ENCODE results near the gene GARS1. TPM values are rescaled to one million over a fixed set of nuclear protein-coding genes. Genes with fewer than 3 reads are reported as not detected.

GARS1 gene
- total and polyA plus RNA-seq, 9 of the 15 experiments (the other 6 are each of a cell fraction or from before 2014, with no cell fraction given): 142 to 769 (median 272) TPM

DNA sequence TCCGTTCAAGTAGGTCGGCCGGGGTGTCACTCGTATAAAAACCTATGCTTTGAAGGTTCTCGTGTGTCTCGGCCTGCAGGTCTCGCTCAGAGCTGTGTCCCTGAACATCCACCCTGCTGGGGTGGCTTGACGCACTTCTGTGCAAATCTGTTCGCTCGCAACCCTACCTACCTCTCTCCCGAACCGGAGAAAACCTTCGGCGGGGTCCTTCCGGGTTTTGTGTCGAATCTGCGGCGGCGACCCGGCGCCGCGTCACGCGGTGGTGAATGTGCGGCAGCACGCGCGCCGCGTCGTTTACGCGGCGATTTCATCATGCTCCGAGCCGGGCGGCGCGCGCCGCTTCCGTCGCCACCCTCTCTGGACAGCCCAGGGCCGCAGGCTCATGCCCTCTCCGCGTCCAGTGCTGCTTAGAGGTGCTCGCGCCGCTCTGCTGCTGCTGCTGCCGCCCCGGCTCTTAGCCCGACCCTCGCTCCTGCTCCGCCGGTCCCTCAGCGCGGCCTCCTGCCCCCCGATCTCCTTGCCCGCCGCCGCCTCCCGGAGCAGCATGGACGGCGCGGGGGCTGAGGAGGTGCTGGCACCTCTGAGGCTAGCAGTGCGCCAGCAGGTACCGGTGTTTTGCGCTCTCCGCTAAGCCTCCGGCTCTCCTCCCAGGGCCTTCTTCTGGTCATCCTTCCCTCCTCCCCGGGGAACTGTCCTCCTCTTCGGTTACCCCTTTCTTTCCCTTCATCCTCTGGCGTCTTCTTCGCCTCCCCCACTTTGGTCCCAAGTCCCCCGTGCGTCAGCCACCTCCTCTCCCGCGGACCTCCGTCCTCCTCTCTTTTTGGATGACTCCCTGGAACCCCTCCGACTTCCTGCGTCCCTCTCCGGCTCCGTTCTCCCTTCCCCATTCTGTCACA lies at the start of gene GARS1 (continued):
- TF ChIP-seq, protein P1, sequence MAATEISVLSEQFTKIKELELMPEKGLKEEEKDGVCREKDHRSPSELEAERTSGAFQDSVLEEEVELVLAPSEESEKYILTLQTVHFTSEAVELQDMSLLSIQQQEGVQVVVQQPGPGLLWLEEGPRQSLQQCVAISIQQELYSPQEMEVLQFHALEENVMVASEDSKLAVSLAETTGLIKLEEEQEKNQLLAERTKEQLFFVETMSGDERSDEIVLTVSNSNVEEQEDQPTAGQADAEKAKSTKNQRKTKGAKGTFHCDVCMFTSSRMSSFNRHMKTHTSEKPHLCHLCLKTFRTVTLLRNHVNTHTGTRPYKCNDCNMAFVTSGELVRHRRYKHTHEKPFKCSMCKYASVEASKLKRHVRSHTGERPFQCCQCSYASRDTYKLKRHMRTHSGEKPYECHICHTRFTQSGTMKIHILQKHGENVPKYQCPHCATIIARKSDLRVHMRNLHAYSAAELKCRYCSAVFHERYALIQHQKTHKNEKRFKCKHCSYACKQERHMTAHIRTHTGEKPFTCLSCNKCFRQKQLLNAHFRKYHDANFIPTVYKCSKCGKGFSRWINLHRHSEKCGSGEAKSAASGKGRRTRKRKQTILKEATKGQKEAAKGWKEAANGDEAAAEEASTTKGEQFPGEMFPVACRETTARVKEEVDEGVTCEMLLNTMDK (IDR thresholded peaks at IDR 0.05; ENCODE audit: borderline replicate concordance, insufficient read depth, low read depth, low read length, poor library complexity, severe bottlenecking): no peak
- TF ChIP-seq DEAF1 (CRISPR knock-in tag; IDR thresholded peaks at IDR 0.05) (no peak), ZBTB43 (CRISPR knock-in tag; IDR thresholded peaks at IDR 0.05) (no peak; the same call in 1 of the 2 replicates), ZNF274 (IDR thresholded peaks at IDR 0.05; ENCODE audit: borderline replicate concordance, low read depth, low read length) (no peak), MED1 (CRISPR knock-in tag; IDR thresholded peaks at IDR 0.05; ENCODE audit: borderline replicate concordance) (no peak), ZNF436 (CRISPR knock-in tag; IDR thresholded peaks at IDR 0.05) (no peak), XRCC5 (IDR thresholded peaks at IDR 0.05; ENCODE audit: low read depth, low read length) (peak; percentile 76), NCOA4 (IDR thresholded peaks at IDR 0.05; ENCODE audit: partially characterized antibody) (no peak), ZNF699 (CRISPR knock-in tag; IDR thresholded peaks at IDR 0.05; ENCODE audit: insufficient replicate concordance) (no peak), FOS (IDR thresholded peaks at IDR 0.05; ENCODE audit: extremely low read depth, insufficient read length) (no peak), ARNT (IDR thresholded peaks at IDR 0.05) (no peak), ZNF311 (CRISPR knock-in tag; IDR thresholded peaks at IDR 0.05) (no peak)
- TF ChIP-seq, protein P2, sequence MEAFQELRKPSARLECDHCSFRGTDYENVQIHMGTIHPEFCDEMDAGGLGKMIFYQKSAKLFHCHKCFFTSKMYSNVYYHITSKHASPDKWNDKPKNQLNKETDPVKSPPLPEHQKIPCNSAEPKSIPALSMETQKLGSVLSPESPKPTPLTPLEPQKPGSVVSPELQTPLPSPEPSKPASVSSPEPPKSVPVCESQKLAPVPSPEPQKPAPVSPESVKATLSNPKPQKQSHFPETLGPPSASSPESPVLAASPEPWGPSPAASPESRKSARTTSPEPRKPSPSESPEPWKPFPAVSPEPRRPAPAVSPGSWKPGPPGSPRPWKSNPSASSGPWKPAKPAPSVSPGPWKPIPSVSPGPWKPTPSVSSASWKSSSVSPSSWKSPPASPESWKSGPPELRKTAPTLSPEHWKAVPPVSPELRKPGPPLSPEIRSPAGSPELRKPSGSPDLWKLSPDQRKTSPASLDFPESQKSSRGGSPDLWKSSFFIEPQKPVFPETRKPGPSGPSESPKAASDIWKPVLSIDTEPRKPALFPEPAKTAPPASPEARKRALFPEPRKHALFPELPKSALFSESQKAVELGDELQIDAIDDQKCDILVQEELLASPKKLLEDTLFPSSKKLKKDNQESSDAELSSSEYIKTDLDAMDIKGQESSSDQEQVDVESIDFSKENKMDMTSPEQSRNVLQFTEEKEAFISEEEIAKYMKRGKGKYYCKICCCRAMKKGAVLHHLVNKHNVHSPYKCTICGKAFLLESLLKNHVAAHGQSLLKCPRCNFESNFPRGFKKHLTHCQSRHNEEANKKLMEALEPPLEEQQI (IDR thresholded peaks at IDR 0.05): no peak; the same call in none of the 2 replicates
